GM19438 (cell line): ENCODE measurements around the gene TRIM73.
"Not testable (repeated sequence)": the region's sequence is repeated elsewhere in the genome, so short reads cannot be mapped to it uniquely, and the experiment has no call there.

Experiments used
- ATAC-seq: cut with Tn5 transposase; IDR thresholded peaks from one replicate; pipeline ENCODE4 v1.9.1; 2021; ENCODE audit warnings: low read depth; ENCODE audit not compliant: unreplicated experiment

Gene TRIM73

DNA sequence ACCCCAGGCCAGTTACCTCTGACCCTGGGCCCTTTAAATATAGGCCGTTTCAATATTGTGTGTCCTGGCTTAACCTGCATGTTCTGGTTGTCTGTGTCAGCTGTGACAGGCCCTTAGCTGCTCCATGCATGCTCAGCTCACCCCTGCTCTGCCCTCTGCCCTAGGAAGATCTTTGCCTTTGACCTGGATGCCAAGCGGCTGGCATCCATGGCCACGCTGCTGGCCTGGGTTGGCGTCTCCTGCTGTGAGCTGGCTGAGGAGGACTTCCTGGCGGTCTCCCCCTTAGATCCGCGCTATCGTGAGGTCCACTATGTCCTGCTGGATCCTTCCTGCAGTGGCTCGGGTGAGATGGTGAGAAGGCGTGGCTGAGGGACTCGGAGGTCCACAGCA is 20.0 kb downstream of the TRIM73 start:
- not testable (repeated sequence) for ATAC-seq

DNA sequence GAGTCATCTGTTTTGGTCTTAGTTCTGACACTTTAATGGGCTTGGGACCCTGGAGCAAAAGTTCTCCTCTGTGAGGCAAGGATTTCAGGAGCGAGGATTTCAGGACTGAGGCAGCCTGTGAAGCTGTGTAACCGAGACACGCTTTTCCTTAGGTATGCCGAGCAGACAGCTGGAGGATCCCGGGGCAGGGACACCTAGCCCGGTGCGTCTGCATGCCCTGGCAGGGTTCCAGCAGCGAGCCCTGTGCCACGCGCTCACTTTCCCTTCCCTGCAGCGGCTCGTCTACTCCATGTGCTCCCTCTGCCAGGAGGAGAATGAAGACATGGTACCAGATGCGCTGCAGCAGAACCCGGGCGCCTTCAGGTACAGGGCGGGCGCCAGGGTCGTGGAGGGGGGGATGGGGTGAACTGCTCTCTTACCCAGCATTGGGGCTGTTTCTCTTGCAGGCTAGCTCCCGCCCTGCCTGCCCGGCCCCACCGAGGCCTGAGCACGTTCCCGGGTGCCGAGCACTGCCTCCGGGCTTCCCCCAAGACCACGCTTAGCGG is 20.5 kb downstream of the TRIM73 start:
- not testable (repeated sequence) for ATAC-seq

DNA sequence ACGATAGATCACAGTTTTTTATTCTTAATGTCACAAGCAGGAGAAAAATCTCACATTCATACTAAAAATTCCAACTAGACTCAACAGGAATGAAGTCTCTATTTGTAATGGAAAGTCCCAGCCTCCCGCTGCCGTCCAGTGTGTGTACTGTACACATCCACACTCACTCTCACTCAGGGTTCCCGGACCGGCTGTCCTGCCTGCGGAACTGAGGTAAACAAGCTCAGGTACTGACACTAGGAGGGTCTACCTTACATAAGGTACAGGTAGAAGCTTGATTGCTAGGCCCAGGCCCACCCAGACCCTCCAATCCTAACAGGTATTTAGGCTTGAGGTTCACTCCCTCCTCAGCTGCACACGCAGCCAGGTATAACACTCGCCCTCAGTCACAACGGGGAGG is 21.4 kb downstream of the TRIM73 start:
- not testable (repeated sequence) for ATAC-seq

DNA sequence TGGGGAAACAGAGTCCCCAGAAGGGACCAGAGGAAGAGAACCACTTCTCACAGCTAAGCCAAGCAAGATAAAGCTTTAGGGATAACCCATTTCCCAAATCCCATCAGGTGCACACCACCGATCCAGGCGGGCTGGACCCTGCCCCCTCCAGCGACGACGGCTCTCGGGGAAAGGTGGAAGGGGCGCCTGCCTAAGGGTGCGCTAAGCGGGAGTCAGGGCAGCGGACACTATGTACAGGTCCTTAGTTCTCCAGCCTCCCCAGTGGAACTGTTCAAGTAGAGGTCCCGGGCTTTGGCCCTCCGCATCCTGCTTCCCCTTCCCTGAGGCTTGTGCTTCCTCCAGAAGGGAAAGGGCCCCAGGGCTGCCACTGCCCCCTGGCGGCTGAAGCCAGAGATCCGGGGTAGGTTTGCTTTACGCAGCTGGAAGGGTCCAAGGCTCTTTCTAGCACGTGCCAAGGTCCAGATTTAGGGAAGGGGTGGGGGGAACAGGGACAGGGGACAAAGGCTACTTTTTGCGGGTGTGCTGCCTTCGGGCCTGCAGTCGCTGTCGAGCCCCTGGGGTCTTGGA is 22.9 kb downstream of the TRIM73 start:
- ATAC-seq, result not testable (repeated sequence)

DNA sequence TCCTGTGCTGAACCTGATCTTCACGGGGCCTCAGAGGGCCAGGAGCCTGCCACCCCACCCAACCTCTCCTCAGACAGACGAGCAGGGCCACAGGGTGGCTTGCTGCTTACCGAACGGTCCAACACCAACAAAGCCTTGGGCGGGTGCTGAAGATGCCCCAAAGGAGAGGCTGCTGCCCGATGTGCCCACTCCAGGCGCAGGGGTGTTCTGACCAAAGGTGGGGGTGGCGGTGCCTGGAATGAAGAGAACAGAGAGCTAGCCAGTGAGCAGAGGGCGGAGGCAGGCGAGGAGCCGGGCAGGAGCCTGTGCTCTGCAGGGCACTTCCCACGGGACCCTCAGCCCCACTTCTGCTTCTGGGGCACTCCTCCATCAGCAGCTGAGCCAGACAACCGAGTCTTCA is 23.8 kb downstream of the TRIM73 start:
- ATAC-seq, result not testable (repeated sequence)

DNA sequence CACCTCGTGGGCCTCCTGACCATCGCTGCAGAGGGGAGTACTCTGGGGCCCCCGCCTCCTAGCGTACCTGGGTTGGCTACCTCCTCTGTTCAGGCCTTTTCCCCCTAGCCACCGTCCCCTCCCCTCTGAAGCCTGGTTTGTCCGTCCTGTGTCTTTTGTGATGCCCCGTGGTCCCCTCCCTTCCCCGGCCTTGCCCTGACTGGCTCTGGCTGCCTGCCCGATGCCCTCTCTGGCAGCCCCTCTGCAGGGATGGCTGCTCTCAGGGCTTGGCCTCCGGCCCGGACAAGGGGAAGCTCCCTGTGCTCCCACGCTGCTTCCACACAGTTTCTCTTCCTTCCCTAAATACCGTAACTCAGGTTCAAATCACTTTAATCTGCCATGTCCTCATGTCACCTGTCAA is 24.3 kb downstream of the TRIM73 start:
- not testable (repeated sequence) for ATAC-seq

DNA sequence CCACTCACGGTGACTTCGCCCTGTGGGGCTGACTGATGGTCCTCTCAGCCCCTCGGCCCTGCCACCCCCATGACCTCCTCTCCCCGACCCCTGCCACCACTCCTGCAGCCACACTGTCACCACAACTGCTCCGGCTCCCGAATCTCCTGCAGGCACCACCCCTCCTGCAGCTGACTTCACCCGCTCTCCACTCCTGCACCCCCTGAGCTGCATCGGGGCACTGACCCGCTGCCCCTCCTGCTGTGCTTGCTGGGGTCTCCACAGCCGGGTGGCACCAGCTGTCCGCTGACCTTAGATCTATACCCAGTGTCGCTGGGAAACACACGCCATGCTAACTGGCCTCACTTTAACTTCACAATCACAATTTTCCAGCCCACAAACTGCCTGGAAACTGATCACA is 24.7 kb downstream of the TRIM73 start:
- not testable (repeated sequence) for ATAC-seq

DNA sequence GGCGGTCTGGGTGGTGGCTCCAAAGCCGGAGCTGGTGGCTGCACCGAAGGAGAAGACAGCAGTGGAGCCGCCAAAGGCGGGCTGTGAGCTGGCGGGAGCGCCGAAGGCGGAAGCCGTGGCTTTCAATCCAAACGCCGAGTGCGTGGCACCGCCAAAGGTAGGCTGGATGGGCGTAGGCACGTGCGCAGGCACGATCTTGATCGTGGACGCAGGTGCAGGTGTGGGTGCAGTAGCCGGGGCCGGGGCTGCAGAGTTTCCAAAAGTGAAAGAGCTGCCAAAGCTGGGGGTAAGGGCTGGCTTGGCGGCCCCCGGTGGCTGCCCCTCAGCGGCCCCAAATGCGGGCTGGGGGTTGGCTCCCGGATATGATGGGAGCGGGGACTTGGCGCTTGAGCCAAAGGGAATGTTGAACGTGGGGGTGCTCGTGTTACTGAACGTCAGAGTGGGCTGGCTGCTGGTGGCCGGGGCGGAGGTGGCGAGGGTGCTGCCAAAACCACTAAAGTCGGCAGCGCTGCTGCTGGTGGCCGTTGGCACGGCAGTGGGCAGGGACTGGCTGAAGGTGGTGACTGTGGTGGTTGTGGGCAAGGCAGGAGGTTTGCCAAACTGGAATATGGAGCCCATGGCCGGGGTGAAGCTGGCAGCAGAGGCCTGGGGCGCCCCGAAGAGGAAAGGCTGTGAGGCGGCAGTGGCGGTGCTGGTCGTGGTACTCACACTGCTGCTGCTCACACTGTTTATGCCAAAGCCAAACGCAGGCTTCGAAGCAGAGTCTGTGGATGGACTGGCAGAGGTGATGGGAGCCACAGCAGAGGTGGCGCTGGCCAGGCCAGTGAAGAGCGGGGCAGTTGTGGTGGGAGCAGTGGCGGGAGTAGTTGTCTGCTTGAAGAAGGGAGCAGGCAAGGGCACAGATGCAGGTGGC is 26.6 kb downstream of the TRIM73 start:
- ATAC-seq, result not testable (repeated sequence)

DNA sequence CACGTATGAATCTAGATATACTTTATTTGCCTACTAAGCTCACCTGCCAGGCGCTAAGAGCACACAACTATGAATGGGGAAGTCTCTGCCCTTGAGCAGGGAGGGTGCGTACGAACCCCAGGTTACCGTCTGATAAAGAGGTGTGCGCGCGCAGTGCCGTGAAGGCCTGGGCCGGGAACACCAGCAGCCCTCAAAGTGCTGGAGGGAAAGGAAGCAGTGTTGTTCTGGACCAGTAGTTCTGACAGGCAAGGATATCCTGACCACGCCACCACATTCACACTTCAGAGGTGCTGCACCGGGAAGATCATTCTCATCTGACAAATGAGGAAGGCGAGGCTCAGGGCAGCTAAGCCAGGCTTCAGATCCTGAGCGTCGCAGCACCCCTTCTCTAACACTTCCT is 28.1 kb downstream of the TRIM73 start:
- not testable (repeated sequence) for ATAC-seq

DNA sequence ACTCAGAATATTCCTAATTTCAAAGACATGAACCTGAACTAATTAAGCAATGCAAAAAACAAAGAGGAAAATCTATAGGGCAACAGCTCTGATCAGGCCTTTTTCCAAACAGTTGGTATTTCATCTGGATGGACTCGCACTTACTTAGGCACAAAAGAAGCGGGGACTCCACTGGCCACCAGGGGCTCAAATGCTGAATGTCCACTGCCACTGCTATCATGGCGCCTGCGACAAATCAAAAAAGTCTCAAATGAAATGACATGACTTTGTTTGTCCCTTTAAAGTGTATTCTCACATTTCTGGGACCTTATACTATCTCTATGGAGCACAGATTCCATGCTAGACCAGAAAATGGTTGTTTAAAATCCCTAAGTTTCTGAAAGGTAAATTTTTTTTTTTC is 43.6 kb downstream of the TRIM73 start:
- not testable (repeated sequence) for ATAC-seq

DNA sequence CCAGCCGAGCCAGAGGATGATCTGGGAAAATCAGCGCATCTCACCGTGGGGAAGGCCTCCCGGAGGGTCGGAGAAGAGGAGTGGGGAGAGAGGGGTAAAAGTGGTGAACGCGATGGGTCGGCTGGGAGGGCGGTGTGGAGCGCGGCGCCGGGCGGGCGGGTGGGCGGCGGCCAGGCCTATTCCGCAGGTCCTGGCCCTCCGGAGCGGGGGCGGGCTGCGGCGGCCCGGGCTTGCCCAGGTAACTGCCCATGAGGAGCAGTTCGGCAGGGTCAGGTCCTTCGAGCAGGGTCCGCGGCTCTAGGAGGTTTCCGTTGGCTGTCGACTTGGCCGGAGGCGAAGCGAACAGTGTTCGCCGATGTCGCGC is 46.7 kb downstream of the TRIM73 start:
- peak; percentile 37 for ATAC-seq

DNA sequence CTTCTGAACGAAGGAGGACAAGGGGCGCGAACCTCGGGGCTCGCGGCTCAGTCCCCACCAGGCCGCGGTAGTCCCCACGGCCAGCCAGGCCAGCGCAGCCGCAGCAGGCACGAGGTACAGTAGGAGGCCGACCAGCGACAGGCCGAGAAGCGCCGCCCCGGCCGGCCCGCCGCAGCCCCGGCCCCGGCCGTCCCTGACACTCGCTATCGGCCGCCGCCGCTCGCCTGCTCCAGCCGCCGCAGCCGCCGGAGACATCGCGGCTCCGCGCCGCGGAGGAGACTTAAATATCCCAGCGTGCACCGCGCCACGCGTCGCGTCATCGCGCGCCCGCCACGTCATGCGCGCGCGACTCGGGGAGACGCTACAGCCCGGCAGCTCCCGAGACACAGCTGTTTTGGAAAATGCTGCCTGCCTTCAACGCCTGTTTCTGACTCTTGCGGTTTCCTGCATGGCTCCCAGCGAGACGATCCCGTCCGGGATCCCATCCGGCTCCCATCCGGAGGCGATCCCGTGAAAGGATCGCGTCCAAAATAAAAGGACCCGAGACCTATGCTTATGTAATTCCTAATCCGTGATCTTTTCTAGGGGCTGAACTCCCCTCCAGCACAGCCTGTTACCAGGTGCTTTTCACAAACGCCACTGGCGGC is 47.2 kb downstream of the TRIM73 start:
- peak; percentile 87 for ATAC-seq

DNA sequence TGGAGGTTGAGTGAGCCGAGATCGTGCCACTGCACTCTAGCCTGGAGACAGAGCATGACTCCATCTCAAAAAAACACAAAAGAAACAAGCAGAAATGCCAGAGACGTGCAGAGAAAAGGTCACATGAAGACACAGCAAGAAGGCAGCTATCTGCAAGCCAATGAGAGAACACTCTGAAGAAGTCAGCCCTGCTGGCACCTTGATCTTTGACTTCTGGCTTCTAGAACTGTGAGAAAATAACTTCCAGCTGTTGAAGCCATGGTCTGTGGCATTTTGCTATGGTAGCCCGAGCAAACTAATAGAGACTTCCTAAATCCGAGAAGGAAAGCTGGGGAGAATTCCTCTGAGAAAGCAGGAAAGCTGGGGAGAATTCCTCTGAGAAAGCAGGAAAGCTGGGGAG is 54.5 kb downstream of the TRIM73 start:
- not testable (repeated sequence) for ATAC-seq

DNA sequence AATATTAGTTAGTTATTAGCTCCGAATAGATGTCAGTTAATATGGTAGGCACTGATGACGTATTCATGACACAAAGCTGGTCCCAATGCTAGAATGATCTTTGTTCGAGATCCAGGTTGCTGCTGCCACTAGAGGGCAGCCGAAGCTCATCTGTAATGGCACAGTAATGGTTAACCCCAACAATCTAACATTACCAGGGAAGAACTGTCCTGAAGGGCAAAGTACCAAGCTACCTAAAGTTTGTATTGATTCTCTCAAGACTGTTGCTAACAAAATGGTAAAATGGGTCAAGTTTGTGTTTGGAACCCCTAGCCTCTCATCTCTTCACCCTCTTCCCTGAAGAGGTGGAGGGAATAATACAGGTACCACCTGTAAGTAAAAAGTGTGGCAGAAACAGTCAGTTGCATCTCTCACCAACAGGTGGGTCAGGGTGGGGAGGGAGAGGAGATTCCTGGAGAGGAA is 57.1 kb downstream of the TRIM73 start:
- ATAC-seq, result peak; percentile 88
